GM19193 (cell line): ENCODE results near the gene AUP1.

Experiments
- POLR2A ChIP-seq: IDR thresholded peaks from 4 replicates; pipeline ENCODE4 v1.6.1; 2011; ENCODE audit not compliant: insufficient read depth, insufficient read length; ENCODE audit errors: extremely low read depth

AUP1 gene

DNA sequence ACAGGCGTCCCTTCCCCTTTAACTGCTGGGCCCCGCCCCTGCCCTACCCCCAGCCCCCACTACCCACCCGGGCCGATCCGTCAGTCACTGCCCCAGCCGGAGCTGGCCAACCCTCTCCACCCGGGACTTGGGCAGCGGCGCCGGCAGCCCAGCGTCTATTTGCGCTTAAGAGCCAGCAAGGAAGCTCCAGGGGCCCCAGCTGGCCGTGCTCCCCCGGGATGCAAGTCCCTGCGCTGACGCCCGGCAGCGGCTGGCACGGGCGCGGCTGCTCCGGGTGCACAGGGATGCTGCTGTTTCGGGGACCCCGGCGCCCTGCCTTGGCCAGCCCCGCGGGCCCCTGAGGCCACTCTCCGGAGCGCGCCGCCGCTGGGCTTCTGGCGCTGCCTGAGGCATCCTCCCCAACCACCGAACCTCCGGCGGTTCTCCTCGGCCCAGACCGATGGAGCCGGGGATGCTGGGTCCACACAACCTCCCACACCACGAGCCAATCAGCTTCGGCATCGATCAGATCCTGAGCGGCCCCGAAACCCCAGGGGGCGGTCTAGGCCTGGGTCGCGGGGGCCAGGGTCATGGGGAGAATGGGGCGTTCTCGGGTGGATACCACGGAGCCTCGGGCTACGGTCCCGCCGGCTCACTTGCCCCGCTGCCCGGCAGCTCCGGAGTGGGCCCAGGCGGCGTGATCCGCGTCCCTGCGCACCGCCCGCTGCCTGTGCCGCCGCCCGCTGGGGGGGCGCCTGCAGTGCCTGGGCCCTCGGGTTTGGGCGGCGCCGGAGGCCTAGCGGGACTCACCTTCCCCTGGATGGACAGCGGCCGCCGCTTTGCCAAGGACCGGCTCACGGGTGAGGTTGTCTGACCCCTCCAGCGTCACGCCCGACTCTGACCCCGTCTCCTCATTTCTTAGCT lies 14.9 kb downstream of the AUP1 start, which contains the start of gene TLX2:
TLX2 (plus strand) TSS at position 83 of the 903 bp plus-strand sequence; CDS start at position 440, 357 bp downstream.
- TF ChIP-seq POLR2A = no peak

DNA sequence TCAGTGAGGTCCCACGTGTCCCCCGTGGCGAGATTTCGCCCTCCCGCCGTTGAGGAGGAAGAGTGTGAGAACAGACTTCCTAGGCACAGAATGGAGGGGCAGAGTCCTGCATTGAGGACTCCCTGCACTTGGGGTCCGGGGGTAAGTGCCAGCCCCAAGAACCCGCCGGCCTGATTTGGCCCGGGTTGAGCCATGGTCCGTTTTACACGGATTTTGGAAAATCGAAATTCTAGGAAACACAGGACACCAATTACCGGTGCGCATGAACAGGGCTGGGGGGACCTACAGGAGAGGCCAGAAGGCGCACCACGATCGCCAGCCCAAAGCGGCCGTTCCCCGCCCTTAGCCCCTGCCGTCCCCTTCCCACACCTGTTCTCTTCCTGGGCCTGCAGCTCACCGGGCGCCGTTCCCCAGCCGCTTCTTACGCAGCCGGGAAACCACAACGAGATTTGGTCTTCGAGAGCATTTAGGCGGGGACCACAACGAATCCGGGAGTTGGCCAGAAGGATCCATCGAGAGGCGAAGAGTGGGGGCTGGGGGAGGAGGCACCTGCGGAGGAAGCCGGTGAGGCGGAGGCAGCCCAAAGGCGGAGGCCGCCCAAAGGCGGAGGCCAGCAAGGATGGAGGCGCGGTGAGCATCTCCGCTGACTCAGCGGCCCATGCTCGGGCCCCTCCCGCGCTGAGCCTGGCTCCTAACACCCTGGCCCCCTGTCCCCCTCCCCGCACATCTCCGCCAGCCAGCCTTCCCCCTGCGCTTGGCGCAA lies 15.7 kb downstream of the AUP1 start:
- no peak for TF ChIP-seq POLR2A

DNA sequence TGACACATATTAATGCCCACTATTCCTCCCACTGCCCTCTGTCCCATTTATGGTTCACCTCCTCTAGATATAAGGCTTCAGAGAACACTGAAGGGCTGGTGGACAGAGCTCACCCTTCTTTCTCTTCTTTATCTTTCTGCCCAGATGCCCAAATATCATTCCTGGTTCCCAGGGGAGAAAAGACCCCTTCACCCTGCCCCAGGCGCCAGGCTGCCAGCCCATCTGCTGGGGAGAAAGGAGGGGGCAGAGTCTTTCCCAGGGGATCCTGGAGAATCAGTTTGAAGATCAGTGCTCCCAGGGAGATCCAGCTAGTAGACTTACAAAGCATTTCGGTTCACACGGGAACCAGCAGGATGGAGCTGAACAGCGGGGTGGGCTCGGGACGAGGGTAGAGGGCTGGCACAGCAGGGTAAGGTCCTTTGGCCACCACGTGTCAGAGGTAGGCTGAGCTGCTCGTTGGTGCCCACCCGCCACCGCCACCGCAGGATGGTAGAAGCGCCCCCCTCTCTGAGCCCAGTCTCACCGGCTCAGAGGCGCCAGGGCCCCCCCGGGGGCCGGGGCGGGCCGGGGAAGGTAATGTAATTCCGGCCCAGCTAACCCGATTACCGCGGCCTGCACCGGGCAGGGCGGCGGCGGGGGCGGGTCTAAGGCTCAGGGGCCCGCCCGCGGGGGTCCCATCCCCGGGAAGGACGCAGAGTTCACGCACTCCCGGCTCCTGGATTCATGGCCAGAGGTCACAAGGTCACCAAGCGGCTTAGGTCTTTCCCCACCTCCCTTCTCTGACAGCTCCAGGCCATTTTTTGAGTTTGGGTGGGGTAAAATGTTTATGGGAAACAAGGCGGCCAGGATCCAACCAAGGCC lies 16.5 kb downstream of the AUP1 start:
- TF ChIP-seq POLR2A = no peak

DNA sequence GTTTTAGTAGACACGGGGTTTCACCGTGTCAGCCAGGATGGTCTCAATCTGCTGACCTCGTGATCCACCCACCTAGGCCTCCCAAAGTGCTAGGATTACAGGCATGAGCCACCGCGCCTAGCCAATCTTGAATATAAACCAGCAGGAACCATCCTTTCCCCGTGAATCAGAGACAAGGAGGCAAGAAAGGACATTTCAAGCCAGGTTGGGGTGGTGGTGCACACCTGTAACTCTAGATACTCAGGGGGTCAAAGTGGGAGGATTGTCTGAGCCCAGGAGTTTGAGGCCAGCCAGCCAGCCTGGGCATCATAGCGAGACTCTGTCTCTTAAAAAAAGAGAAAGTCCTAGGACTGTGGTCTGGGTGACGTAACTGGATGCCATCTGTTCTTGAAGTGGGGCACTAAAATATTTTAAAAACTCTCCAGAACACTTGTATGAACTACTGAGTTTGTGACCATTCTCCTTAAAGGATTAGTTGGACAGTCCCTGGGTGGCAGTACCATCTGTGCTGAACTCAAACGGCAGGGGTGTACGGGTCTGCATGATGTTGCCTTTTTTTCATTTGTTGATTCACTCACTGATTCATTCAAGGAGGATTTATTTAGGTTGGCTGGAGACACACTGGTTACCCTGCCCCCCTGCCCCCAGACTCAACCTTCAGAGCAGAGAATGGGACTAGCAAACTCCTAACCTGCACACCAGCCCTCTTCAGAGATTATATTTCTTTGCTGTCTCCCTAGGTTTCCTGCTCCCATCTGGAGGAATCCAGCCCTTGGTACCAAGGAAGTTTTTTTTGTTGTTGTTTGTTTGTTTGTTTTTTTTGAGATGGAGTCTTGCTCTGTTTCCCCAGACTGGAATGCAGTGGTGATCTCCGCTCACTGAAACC lies 18.2 kb downstream of the AUP1 start:
- TF ChIP-seq POLR2A = no peak

DNA sequence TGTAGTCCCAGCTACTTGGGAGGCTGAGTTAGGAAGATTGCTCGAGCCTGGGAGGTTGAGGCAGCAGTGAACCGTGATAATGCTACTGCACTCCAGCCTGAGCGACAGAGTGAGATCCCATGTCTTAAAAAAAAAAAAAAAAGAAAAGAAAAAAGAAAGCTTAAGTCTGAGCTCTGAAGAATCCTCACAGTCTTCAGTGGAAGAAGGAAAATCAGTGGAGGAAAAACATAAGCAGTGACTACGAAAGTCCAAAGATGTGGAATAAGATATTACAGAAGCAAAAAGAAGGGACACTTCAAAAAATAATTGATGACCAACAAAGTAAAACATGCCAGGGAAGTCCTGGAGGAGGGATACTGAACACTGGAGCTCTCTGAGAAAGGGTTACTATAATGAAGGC lies 19.2 kb downstream of the AUP1 start:
- TF ChIP-seq POLR2A = no peak

DNA sequence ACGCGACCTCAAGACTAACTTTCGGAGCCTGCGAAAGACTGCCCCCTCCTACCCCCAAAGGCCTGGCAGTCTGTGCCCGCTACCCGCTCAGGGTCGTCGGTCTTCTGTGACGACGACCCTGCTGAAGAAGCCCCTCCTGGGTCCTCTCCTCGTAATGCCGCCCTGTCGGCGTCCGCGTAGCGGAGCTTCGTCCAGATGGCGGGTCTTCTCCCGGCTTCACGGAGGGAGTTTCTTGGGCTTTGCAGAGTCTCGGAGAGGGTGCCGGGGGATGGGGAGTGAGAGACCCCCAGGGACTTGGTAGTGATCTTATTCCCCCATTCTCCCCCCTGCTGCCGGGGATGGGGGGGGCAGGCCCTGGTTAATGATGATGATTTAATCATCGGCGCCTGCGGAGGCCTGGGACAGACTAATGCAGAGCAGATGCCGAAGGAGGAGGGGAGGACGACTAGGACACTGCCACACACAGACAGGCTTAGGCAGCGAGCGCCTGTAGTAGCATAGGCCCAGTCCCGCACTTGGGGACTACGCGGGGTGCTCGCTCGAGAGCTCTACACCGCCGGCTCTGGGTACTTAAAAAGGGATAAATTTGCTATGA lies 21.5 kb downstream of the AUP1 start:
- TF ChIP-seq POLR2A = no peak

DNA sequence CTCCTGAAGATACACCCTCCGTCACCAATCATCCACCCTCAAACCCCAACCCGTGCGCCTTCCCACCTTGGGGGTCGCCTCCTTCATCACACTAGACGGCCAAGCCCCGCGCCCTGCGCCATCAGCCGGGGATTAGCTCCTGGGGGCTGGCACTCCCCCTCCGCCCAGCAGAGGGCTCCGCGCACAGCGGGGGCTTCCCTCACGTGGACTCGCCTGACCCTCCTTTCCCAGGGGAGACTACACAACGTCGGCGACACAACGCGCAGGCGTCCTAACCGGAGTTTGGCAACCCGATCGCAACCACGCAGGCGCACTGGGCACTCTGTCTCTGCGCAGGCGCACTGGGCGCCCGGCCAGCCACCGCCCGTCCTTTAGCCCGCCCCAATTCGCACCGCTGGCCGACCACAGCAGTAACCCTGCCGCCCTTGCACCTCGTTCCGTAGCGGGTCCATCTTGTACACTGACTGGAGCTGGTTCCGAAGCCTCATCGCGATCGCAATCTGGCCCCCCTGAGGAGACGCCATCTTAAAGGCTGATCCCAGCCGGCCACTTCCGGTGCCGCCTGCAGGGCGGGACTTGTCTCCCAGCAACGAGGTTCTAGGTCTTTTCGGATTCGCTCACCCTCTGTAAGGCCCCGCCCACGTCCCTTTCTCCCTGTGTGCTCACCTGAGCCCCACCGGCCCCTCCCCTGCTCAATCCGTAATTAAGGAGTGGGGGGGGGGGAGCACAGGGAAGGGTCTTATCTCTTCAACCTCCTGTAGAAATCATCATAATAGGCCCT lies 22.2 kb downstream of the AUP1 start, which contains the start of gene PCGF1:
PCGF1 (minus strand) TSS at position 551 of the 781 bp plus-strand sequence; CDS start at position 524, 27 bp downstream.
- TF ChIP-seq POLR2A = peak; percentile 90

DNA sequence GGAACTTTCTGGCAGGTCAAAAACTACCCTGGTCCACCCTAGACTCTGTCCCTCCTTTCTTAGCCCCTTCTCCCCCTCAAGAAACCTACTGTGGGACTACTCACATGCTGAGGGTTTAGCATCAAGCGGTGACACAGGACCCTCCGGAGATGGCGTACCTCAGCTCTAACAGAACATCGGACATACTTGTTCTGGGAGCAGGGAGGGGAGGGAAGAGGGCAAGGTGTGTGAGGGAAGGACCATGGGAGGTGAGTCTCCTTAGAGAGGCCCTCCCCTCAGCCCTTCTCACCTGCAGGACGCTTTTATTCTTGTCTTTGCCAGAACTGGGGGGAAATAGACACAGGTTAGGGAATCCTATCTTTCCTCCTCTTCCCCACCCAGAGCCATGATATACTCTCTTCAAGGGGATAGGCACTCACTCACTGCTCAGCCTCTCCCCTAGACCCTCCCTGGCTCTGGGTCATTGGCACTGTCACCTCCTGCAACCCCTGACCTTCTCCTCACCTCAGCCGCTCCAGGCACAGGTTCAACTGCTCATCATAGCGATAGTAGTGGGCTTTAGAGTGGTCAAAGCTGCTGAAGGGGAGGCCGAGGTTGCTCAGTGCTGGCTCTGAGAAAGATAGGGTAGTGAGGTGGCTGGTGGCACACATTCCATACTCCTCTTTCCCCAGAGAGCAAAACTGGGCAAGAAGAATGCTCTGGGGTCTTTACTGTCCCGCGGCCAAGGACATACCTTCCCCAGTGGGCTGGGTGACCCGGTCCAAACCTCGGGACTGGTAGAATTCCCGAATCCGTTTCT lies 23.9 kb downstream of the AUP1 start:
- no peak for TF ChIP-seq POLR2A

DNA sequence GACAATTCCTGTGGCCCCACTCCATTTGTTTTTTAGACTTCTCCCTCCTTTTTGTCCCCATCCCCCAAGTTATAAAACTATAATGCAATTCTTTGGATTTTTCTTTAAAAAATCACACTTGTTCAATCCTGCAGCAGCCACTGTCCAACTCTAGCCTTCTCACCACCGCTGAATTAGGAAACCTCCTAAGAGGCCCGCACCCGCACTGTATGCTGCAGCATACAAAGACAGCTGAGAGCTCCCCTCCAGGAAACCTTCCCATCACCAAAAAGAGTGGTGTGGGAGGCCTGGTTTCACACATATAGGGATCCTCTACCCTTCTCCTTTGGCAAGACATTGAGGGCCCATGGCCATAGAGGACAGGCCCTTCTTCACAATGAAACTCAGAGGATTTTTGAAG lies 24.9 kb downstream of the AUP1 start:
- no peak for TF ChIP-seq POLR2A

DNA sequence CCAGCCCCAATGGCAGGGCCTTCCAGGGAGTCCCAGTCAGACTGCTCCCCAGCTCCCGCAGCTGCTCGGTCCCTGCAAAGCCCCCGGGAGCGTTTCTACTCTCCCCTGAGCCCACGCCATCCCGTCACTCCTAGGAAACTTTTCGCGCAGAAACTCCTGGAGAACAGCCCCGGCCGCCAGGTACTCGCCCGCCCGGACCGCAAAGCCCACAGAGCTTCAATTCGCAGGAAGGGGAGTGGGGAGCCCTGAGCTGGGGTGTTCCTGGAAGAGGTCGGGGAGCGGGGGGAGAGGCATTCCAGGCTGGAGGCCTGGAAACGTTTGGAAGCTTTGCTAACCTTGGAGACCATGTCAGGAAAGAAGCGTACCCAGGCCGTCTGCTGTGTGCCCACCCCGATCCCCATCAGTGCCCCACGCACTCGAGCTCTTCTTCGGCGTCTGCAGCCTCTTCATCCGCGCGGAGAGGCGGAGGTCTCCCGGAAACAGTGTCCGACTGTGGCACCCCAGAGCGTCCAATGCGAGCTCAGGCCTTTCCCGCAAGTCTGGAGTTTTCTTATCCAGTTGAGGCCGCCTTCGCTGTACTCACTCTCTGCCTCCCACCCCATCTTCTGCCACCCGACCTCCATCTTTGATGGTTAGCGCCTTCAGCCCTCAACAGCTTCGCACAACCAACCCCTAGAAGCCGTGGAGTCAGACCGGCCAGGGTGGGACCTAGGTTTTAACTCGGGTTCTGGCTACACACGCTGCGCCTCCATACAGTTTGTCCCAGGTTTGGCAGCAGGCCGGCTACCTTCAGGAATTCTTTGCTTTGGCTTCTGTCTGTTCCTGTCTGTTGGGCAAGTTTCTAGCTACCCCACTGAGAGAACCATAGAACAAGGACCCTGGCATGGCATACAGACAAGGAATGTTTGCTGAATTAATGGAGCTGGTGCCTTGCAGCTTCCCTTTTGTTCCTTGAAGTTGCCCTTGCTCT lies 25.7 kb downstream of the AUP1 start:
- no peak for TF ChIP-seq POLR2A
